Panc1 (cell line): ENCODE data around the gene IGFBP5. TPM values are rescaled to one million over a fixed set of nuclear protein-coding genes. Genes with fewer than 3 reads are reported as not detected.

Experiments used
- ATAC-seq: fragments of 200-7000 bp; cut with Tn5 transposase; 2 replicates; pipeline ENCODE4 v1.9.1; 2020; ENCODE audit warnings: mild to moderate bottlenecking, moderate library complexity
- BruUV-seq: library from RNA; stranded (reverse); fragments of 400-500 nt; replicated peaks from 2 replicates; lab custom pipeline; 2021; lab: Mats Ljungman, UMichigan
- CTCF ChIA-PET: fragments of 300-600 bp; sonication (Branson Sonifier 250); formaldehyde crosslinking; loops from one replicate; lab custom pipeline; 2022; ENCODE audit warnings: antibody characterized with exemption; lab: Charles Lee
- POLR2A ChIA-PET: fragments of 300-600 bp; sonication (Branson Sonifier 250); formaldehyde crosslinking; loops from one replicate; lab custom pipeline; 2022; ENCODE audit warnings: antibody characterized with exemption; lab: Charles Lee
- DNase-seq: peaks from one replicate; pipeline ENCODE4 v3.0.0-alpha.2; 2010; ENCODE audit warnings: low read depth, low spot score
- H3K27ac ChIP-seq: 2 replicates; pipeline ENCODE4 v1.5.1; 2011; ENCODE audit warnings: mild to moderate bottlenecking, low read length, inconsistent platforms
- H3K27me3 ChIP-seq: fragments of 200-500 bp; sonication (Bioruptor generic); 2 replicates; pipeline ENCODE4 v1.6.0; 2014; ENCODE audit warnings: low read length, inconsistent platforms; ENCODE audit not compliant: control insufficient read depth, insufficient read depth
- H3K36me3 ChIP-seq: fragments of 200-500 bp; sonication (Bioruptor generic); 2 replicates; pipeline ENCODE4 v1.5.1; 2014; ENCODE audit warnings: inconsistent platforms, mild to moderate bottlenecking, low read length, moderate library complexity; ENCODE audit not compliant: control insufficient read depth, insufficient read depth
- H3K4me1 ChIP-seq: 2 replicates; pipeline ENCODE4 v1.5.1; 2011; ENCODE audit warnings: inconsistent platforms, mild to moderate bottlenecking, low read length, moderate library complexity; ENCODE audit not compliant: control insufficient read depth, insufficient read depth
- H3K4me3 ChIP-seq, 2 experiments: 2 replicates each; pipeline ENCODE4 v1.5.1; 2011 to 2012; ENCODE audit warnings: low read depth in 2 of 2, low read length in 2 of 2, mild to moderate bottlenecking in 2 of 2, inconsistent platforms in 1 of 2, moderate library complexity in 1 of 2
- H3K9me3 ChIP-seq: fragments of 200-500 bp; sonication (Bioruptor generic); 2 replicates; pipeline ENCODE4 v1.5.1; 2014; ENCODE audit warnings: low read depth, mild to moderate bottlenecking, inconsistent platforms, low read length, moderate library complexity; ENCODE audit not compliant: control insufficient read depth, insufficient read depth
- CTCF ChIP-seq: fragments of 450-650 bp; IDR thresholded peaks from 2 replicates; pipeline ENCODE4 v1.5.1; 2017; ENCODE audit warnings: mild to moderate bottlenecking
- POLR2AphosphoS5 ChIP-seq: IDR thresholded peaks from 2 replicates; pipeline ENCODE4 v1.6.1; 2012; ENCODE audit warnings: mild to moderate bottlenecking, low read depth, low read length, moderate library complexity
- REST ChIP-seq, 2 experiments: IDR thresholded peaks; 2 replicates each; pipeline ENCODE4 v1.6.1; 2011 to 2012; ENCODE audit warnings: low read depth in 2 of 2, control low read depth in 1 of 2, low read length in 1 of 2, mild to moderate bottlenecking in 1 of 2, moderate library complexity in 1 of 2; ENCODE audit not compliant: insufficient read depth in 1 of 2
- SIN3A ChIP-seq: IDR thresholded peaks from 2 replicates; pipeline ENCODE4 v1.6.1; 2012; ENCODE audit warnings: low read depth, mild to moderate bottlenecking, low read length, moderate library complexity, borderline replicate concordance; ENCODE audit not compliant: insufficient read depth
- TCF7L2 ChIP-seq: IDR thresholded peaks from 2 replicates; pipeline ENCODE4 v1.6.1; 2011; ENCODE audit warnings: mild to moderate bottlenecking, low read depth, low read length, inconsistent platforms
- in situ Hi-C: cut with HindIII; loops from 2 replicates; pipeline ENCODE4 v1.10.0; 2016; ENCODE audit warnings: low sequenced_read_pairs, low pct_unique_long_range_greater_than_20kb
- intact Hi-C: fragments of 100-400 bp; cut with micrococcal nuclease; formaldehyde crosslinking; loops from one replicate; pipeline ENCODE4 v1.10.0; 2022; ENCODE audit not compliant: unreplicated experiment
- total RNA-seq: library from RNA; stranded (reverse); gene quantifications from one replicate; pipeline ENCODE4 v1.2.1, GENCODE V29; 2021; ENCODE audit not compliant: unreplicated experiment

IGFBP5 gene
- total RNA-seq, 1 experiment from 2014 or later: 1.9 TPM

DNA sequence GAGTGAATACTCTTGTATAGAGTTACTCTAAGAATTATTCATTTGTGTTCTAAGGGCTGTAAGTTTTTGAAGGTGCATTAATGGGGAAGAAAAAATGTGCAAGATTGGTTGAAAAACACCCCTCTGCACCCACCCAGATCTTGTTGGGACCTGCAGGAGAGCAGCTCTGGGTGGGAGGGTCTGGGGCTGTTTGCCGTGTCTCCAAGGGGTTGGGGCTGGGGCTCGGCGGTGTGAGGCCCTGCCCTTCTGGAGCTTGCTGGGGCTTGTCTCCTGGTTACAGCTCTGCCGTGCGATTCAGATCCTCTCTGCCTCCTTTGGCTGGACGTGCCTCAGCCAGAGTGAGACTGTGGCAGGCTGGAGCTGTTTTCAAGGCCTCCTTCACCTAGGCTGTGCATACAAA, 36.1 kb downstream of the IGFBP5 start:
- DNase-seq: no peak
- Histone ChIP-seq H3K9me3 (no peaks in the 10 kb centered on the region), H3K4me1 (no peaks in the 10 kb centered on the region), H3K36me3 (no peaks in the 10 kb centered on the region), H3K27ac (no peak overlapping the region), H3K4me3 (no peak overlapping the region), H3K27me3 (no peaks in the 10 kb centered on the region)
- TF ChIP-seq CTCF (no peak), TCF7L2 (no peak), POLR2AphosphoS5 (no peak), SIN3A (no peak)
- no TSS peak for BruUV-seq
- ChIA-PET POLR2A (no interaction called here), CTCF (no interaction called here)
- ATAC-seq: no peak
- in situ Hi-C loops: no loop called here
- intact Hi-C loops: no loop called here

DNA sequence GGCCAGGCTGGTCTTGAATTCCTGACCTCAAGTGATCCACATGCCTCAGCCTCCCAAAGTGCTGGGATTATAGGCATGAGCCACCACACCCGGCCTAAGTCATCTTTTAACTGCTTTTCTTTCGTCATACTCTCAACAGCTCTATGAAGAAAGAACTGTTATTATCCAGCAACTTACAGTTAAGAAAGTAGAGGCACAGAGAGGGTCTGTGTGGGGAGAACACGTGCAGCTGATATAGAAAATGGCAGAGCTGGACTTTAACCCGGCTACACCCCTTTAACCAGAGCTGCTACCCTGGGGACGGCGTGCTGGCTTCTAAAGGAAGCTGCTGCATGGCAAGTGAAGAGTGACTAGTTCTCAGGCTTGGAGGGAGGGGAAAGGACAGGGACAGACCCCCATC, 36.6 kb downstream of the IGFBP5 start:
- in situ Hi-C loops: no loop called here

More for the DNA sequence above, 36.6 kb downstream of the IGFBP5 start:
- Histone ChIP-seq H3K9me3 (no peaks in the 10 kb centered on the region), H3K27me3 (no peaks in the 10 kb centered on the region), H3K4me3 (no peak overlapping the region), H3K36me3 (no peaks in the 10 kb centered on the region), H3K27ac (no peak overlapping the region), H3K4me1 (no peaks in the 10 kb centered on the region)
- POLR2A ChIA-PET: no interaction called here
- CTCF ChIA-PET: no interaction called here
- ATAC-seq (no peak), DNase-seq (no peak)
- no peak for TF ChIP-seq TCF7L2
- TF ChIP-seq REST (IDR thresholded peaks at IDR 0.05; ENCODE audit: insufficient read depth in 1 of 2, low read depth in 2 of 2, low read length in 1 of 2): no peak
- no peak for TF ChIP-seq CTCF
- no peak for TF ChIP-seq POLR2AphosphoS5
- TF ChIP-seq SIN3A: no peak
- no TSS peak for BruUV-seq
- intact Hi-C loops: no loop called here
